ENCODE measurements around the gene ERC1. TPM values are rescaled to one million over a fixed set of nuclear protein-coding genes. Genes with fewer than 3 reads are reported as not detected.

ERC1 gene
- polyA plus RNA-seq, 2 of the 4 experiments (the other 2 are of a cell fraction), result 14.2 to 20.9 TPM

- FAIRE-seq (no peak), DNase-seq (ENCODE audit: low read depth in 1 of 2, low spot score in 1 of 2) (no peak), ATAC-seq (no peak)
- ChIA-PET POLR2A (no interaction called here), CTCF (interaction anchor here (1.4 to 1.7 kb wide), 2 partner anchors 11 to 216 kb away, joined by 3 to 4 read pairs; no protein-coding TSS in a partner anchor)
- TF ChIP-seq KDM1A (IDR thresholded peaks at IDR 0.05; ENCODE audit: low read depth), result no peak
- TF ChIP-seq PBX3 (IDR thresholded peaks at IDR 0.05), result no peak
- no peak for TF ChIP-seq FOSL2 (IDR thresholded peaks at IDR 0.05)
- no peak for TF ChIP-seq FOSL2 (CRISPR knock-in tag; IDR thresholded peaks at IDR 0.05)
- TF ChIP-seq CBX8 (IDR thresholded peaks at IDR 0.05), result no peak
- TF ChIP-seq TFCP2L1 (CRISPR knock-in tag; IDR thresholded peaks at IDR 0.05), result no peak
- no peak for TF ChIP-seq RCOR1 (IDR thresholded peaks at IDR 0.05; ENCODE audit: low read depth, low read length)
- H3K27ac ChIP-seq, result no peak overlapping the region
- H3K9me3 ChIP-seq, result no peaks in the 10 kb centered on the region
- no peaks in the 10 kb centered on the region for H3K4me1 ChIP-seq
- 95% methylated on average over 10 of the region's 10 CpGs for WGBS (ENCODE audit: missing lambda C conversion rate)
- no peak overlapping the region for H3K4me2 ChIP-seq
- H3K4me3 ChIP-seq, result no peak overlapping the region
Observed at GRCh38 chr12:1367331-1368291, 376.6 kb downstream of the ERC1 start.

GRCh38 chr12:1369460-1369859 lies 378.4 kb downstream of the ERC1 start:
- H3K27ac ChIP-seq, result no peak overlapping the region
- no peak for TF ChIP-seq CBX8 (IDR thresholded peaks at IDR 0.05)
- TF ChIP-seq RNF2 (IDR thresholded peaks at IDR 0.05; ENCODE audit: borderline replicate concordance, low read depth), result no peak
- TF ChIP-seq HOXB5 (CRISPR knock-in tag; IDR thresholded peaks at IDR 0.05), result no peak
- TF ChIP-seq PBX3 (IDR thresholded peaks at IDR 0.05), result no peak
- TF ChIP-seq MYC (IDR thresholded peaks at IDR 0.05; ENCODE audit: borderline replicate concordance, low read length), result no peak
- TF ChIP-seq MAX (IDR thresholded peaks at IDR 0.05), result no peak
- TF ChIP-seq EP300 (IDR thresholded peaks at IDR 0.05), result no peak
- no peak for TF ChIP-seq FOXS1 (CRISPR knock-in tag; IDR thresholded peaks at IDR 0.05)
- TF ChIP-seq RARB (CRISPR knock-in tag; IDR thresholded peaks at IDR 0.05), result no peak
- no peak for TF ChIP-seq RFX5 (IDR thresholded peaks at IDR 0.05)
- no peak for TF ChIP-seq JUN (IDR thresholded peaks at IDR 0.05)
- no peak for TF ChIP-seq RAD21 (conservative IDR thresholded peaks at IDR 0.05 in 1 of 2, IDR thresholded peaks at IDR 0.05 in 1 of 2)
- TF ChIP-seq CHD2 (IDR thresholded peaks at IDR 0.05; ENCODE audit: low read length, partially characterized antibody), result no peak
- TF ChIP-seq HOXB13 (CRISPR knock-in tag; IDR thresholded peaks at IDR 0.05; ENCODE audit: low read depth), result no peak
- CTCF ChIA-PET, result interaction anchor here (0.9 kb wide), 1 partner anchor 9 kb away, joined by 3 read pairs; no protein-coding TSS in a partner anchor

GRCh38 chr12:1369938-1370500 lies 379.0 kb downstream of the ERC1 start:
- no peak for FAIRE-seq
- ATAC-seq, result no peak
- WGBS (ENCODE audit: missing lambda C conversion rate), result 77% methylated on average over 1 of the region's 1 CpG
- ChIA-PET CTCF (interaction anchor here (1.0 kb wide), 1 partner anchor 9 kb away, joined by 3 read pairs; no protein-coding TSS in a partner anchor), POLR2A (no interaction called here)
- Histone ChIP-seq H3K4me3 (no peak overlapping the region), H3K9me3 (no peaks in the 10 kb centered on the region), H3K4me1 (no peaks in the 10 kb centered on the region), H3K27ac (no peak overlapping the region), H3K4me2 (no peak overlapping the region)
- DNase-seq (ENCODE audit: low read depth in 1 of 2, low spot score in 1 of 2), result no peak
- no peak for TF ChIP-seq REST (IDR thresholded peaks at IDR 0.05)
- TF ChIP-seq POLR2A (IDR thresholded peaks at IDR 0.05; ENCODE audit: low read length), result no peak
- no peak for TF ChIP-seq KDM1A (IDR thresholded peaks at IDR 0.05; ENCODE audit: low read depth)
- TF ChIP-seq RNF2 (IDR thresholded peaks at IDR 0.05; ENCODE audit: borderline replicate concordance, low read depth), result no peak
- TF ChIP-seq HOXB13 (CRISPR knock-in tag; IDR thresholded peaks at IDR 0.05; ENCODE audit: low read depth), result no peak
- no peak for TF ChIP-seq CHD2 (IDR thresholded peaks at IDR 0.05; ENCODE audit: low read length, partially characterized antibody)
- no peak for TF ChIP-seq NFE2L2 (conservative IDR thresholded peaks at IDR 0.05; ENCODE audit: low read length)
- TF ChIP-seq GATA3 (IDR thresholded peaks at IDR 0.05; ENCODE audit: borderline replicate concordance), result no peak
- no peak for TF ChIP-seq RAD21 (conservative IDR thresholded peaks at IDR 0.05 in 1 of 2, IDR thresholded peaks at IDR 0.05 in 1 of 2)
- TF ChIP-seq ZNF302 (CRISPR knock-in tag; IDR thresholded peaks at IDR 0.05), result no peak
- TF ChIP-seq CHD4 (IDR thresholded peaks at IDR 0.05; ENCODE audit: borderline replicate concordance), result no peak
- no peak for TF ChIP-seq TP53 (CRISPR knock-in tag; IDR thresholded peaks at IDR 0.05)
- TF ChIP-seq EHMT2 (IDR thresholded peaks at IDR 0.05; ENCODE audit: low read depth), result no peak

More at GRCh38 chr12:1369460-1369859, 378.4 kb downstream of the ERC1 start:
- Histone ChIP-seq H3K4me2 (no peak overlapping the region), H3K9me3 (no peaks in the 10 kb centered on the region), H3K4me1 (no peaks in the 10 kb centered on the region), H3K4me3 (no peak overlapping the region)
- 97% methylated on average over 5 of the region's 5 CpGs for WGBS (ENCODE audit: missing lambda C conversion rate)
- FAIRE-seq (no peak), DNase-seq (ENCODE audit: low read depth in 1 of 2, low spot score in 1 of 2) (no peak), ATAC-seq (no peak)
- POLR2A ChIA-PET, result no interaction called here
